Activated CD4-positive, alpha-beta T cell treated with anti-CD3 and anti-CD28 coated beads, Interleukin-2, amount 10 ng/mL, durations not matched to agents 7 days and 5 days (primary cell): Measurements from ENCODE around the gene FKBP7. TPM values are rescaled to one million over a fixed set of nuclear protein-coding genes. Genes with fewer than 3 reads are reported as not detected.

Experiments
- CTCF ChIA-PET: fragments of 350-600 bp; sonication (Branson Sonifier 250); formaldehyde crosslinking; loops from one replicate; lab custom pipeline; 2021; ENCODE audit warnings: antibody characterized with exemption; lab: Charles Lee
- POLR2A ChIA-PET: fragments of 350-600 bp; sonication (Branson Sonifier 250); formaldehyde crosslinking; loops from one replicate; lab custom pipeline; 2021; ENCODE audit warnings: antibody characterized with exemption; lab: Charles Lee
- DNase-seq: peaks from one replicate; pipeline ENCODE4 v3.0.0-alpha.2; 2020
- H3K27ac Mint-ChIP-seq: one replicate; pipeline ENCODE4 v1.8.0; 2021; ENCODE audit warnings: mild to moderate bottlenecking, moderate library complexity, mixed read lengths
- H3K27me3 Mint-ChIP-seq: one replicate; pipeline ENCODE4 v1.8.0; 2021; ENCODE audit warnings: mixed read lengths
- H3K36me3 Mint-ChIP-seq: one replicate; pipeline ENCODE4 v1.8.0; 2021; ENCODE audit warnings: low read depth, mixed read lengths
- H3K4me1 Mint-ChIP-seq: one replicate; pipeline ENCODE4 v1.8.0; 2021; ENCODE audit warnings: mixed read lengths
- H3K4me3 Mint-ChIP-seq: one replicate; pipeline ENCODE4 v1.8.0; 2021; ENCODE audit warnings: mild to moderate bottlenecking, moderate library complexity, mixed read lengths
- H3K9me3 Mint-ChIP-seq: one replicate; pipeline ENCODE4 v1.8.0; 2021; ENCODE audit warnings: mixed read lengths
- total RNA-seq, 2 experiments: library from RNA; stranded (reverse); gene quantifications; one replicate each; pipeline ENCODE4 v1.2.3, GENCODE V29; 2021

Gene FKBP7
- total RNA-seq, 2 experiments from 2014 or later, result 1.4 to 2.1 TPM

DNA sequence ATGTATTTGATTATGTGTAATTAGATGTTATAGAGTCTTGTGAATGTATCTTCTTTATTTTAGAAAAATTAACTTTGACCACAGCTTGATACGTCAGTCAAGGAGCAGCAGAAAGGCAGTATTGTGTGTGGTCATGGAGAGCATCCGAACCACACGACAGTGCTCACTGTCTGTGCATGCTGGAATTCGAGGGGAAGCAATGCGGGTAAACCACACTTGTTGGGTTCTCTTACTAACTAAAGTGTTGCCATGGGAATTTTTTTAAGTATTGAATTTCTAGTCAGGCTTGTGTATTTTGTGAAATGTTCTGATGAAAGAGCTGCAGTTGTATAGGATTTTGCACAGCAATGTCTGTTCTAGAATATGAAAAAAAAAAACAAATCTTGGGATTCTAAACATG lies 22.5 kb downstream of the FKBP7 start:
- H3K4me3 Mint-ChIP-seq, result no peak overlapping the region
- CTCF ChIA-PET, result no interaction called here
- no peaks in the 10 kb centered on the region for H3K9me3 Mint-ChIP-seq
- no peak for DNase-seq
- H3K36me3 Mint-ChIP-seq, result no peaks in the 10 kb centered on the region
- H3K27ac Mint-ChIP-seq, result no peak overlapping the region
- POLR2A ChIA-PET, result no interaction called here
- H3K27me3 Mint-ChIP-seq, result peaks cover 2% of the 10 kb centered on the region
- H3K4me1 Mint-ChIP-seq, result peaks cover 9% of the 10 kb centered on the region

DNA sequence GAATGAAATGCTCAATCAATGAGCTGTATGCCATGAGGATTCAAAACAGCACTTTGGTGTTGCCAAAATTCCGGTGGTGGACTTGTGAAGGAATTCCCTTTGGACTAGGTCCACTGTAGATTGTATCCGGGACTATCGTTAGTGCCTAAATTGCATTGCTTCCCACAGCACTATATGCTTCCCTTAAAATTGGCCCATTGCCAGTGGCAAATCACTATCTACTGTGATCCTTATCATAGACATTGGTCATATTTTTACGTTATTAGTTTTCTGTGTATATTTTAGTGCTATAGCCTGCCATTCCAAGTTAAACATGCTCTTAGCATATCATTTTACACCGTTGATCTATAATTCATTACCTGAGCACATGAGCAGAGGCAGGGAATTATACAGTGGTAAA lies 25.5 kb downstream of the FKBP7 start:
- H3K4me3 Mint-ChIP-seq, result no peak overlapping the region
- H3K27me3 Mint-ChIP-seq, result peaks cover 2% of the 10 kb centered on the region
- H3K4me1 Mint-ChIP-seq, result peaks cover 32% of the 10 kb centered on the region
- POLR2A ChIA-PET, result no interaction called here
- no peaks in the 10 kb centered on the region for H3K9me3 Mint-ChIP-seq
- peaks cover 11% of the 10 kb centered on the region for H3K36me3 Mint-ChIP-seq
- no peak for DNase-seq
- CTCF ChIA-PET, result interaction anchor here (0.8 to 1.2 kb wide), 4 partner anchors 9 to 341 kb away, joined by 3 to 4 read pairs (median 3); no protein-coding TSS in a partner anchor
- H3K27ac Mint-ChIP-seq, result no peak overlapping the region

DNA sequence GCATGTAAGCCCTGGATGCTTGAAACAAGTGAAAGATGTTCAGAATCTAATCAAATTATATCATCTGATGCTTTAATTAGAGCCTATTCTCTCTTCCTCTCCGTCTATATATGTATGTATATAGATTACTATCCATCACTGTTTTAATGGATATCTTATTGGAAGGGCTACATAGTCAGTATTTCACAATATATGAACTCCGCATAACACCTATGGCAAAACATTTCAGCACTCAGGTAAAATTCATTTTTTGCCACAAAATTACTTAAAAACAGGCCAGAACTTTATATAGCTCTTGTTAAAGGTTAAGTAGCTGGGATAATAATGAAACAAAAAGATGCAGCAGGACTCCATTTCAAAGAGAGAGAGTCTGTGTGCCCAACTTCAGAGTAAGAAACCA lies 26.1 kb downstream of the FKBP7 start:
- Mint-ChIP-seq H3K4me1 (peaks cover 33% of the 10 kb centered on the region), H3K4me3 (peak overlapping the region; percentile 34), H3K27ac (peak overlapping the region; percentile 54), H3K27me3 (peaks cover 2% of the 10 kb centered on the region), H3K9me3 (no peaks in the 10 kb centered on the region), H3K36me3 (peaks cover 11% of the 10 kb centered on the region)
- POLR2A ChIA-PET, result no interaction called here
- CTCF ChIA-PET, result interaction anchor here (0.9 to 1.2 kb wide), 3 partner anchors 33 to 341 kb away, joined by 3 to 4 read pairs (median 3); no protein-coding TSS in a partner anchor
- DNase-seq, result no peak

DNA sequence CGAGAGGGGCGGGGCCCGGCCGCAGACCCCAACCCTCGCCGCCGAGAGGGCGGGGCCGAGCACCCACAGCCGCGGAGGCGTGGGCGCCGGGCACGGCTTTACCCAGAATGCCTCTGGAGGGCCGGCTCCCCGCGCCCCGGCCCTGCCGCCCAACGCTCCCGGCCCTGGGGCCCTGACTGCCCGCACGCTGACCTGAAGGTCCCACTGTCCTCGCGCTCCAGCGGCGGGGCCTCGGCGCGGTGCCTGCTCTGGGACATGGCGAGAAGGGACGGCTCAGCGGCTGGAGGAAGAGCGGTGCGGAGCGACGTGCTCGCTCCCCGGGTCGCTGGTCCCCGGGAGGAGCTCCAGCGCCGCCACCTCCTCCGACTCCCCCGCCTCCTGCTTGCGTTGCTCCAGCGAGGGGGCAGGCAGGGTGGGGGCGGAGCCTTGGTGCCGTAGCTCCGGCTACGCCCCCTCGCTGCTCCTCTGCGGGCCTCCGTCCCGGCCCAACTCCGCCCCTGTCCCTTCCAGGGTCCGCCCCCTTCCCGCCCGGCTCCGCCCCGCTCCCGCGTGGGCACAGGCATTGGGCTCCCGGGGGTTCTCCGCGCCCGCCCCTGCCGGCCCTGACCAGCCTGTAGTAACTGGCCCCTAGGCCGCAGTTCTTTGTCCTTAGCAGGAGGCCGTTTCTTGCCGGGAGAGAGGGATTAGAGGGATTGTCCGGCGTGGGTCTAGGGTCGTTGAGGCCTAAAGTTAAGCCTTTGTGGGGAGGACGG lies 27.4 kb downstream of the FKBP7 start, which contains the start of the genes PJVK and PRKRA:
Gene PJVK, plus strand, starts transcription at position 605 of the 752 bp plus-strand sequence. CDS start 2,032 bp downstream, outside the sequence.
Gene PRKRA, minus strand, starts transcription at position 402 of the 752 bp plus-strand sequence. Its CDS starts 145 bp downstream, at position 257.
- DNase-seq, result peak; percentile 96
- peaks cover 18% of the 10 kb centered on the region for H3K36me3 Mint-ChIP-seq
- peaks cover 2% of the 10 kb centered on the region for H3K27me3 Mint-ChIP-seq
- H3K9me3 Mint-ChIP-seq, result no peaks in the 10 kb centered on the region
- CTCF ChIA-PET, result interaction anchor here (0.7 to 1.7 kb wide), 6 partner anchors 18 to 339 kb away, joined by 3 to 11 read pairs (median 4); partner anchors contain the start of gene RBM45
- H3K4me1 Mint-ChIP-seq, result peaks cover 33% of the 10 kb centered on the region
- POLR2A ChIA-PET, result interaction anchor here (0.7 to 1.3 kb wide), 4 partner anchors 18 to 336 kb away, joined by 3 to 5 read pairs (median 4); no protein-coding TSS in a partner anchor
- H3K4me3 Mint-ChIP-seq, result peak within 1 kb of the TSS; percentile 86
- H3K27ac Mint-ChIP-seq, result peak within 1 kb of the TSS; percentile 94

DNA sequence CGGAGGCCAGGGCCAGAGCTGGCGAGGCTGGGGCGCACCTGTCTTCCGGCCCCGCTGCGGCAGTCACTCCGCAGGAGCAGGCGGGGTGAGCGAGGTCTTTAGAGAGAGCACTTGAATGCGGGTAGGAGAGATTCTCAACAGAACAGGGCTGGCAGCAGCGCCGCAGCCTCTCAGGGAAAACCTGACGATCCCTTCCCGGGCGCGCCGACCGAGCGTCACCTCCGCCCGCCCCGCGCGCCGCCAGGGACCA lies 28.0 kb downstream of the FKBP7 start:
- DNase-seq, result peak; percentile 78
- Mint-ChIP-seq H3K4me3 (peak overlapping the region; percentile 86), H3K27me3 (peaks cover 2% of the 10 kb centered on the region), H3K9me3 (no peaks in the 10 kb centered on the region), H3K36me3 (peaks cover 18% of the 10 kb centered on the region), H3K27ac (peak overlapping the region; percentile 94), H3K4me1 (peaks cover 33% of the 10 kb centered on the region)
- POLR2A ChIA-PET, result interaction anchor here (0.7 to 1.3 kb wide), 4 partner anchors 18 to 336 kb away, joined by 3 to 5 read pairs (median 4); no protein-coding TSS in a partner anchor
- CTCF ChIA-PET, result interaction anchor here (0.8 to 1.9 kb wide), 8 partner anchors 9 to 338 kb away, joined by 3 to 11 read pairs (median 4); partner anchors contain the start of gene RBM45

DNA sequence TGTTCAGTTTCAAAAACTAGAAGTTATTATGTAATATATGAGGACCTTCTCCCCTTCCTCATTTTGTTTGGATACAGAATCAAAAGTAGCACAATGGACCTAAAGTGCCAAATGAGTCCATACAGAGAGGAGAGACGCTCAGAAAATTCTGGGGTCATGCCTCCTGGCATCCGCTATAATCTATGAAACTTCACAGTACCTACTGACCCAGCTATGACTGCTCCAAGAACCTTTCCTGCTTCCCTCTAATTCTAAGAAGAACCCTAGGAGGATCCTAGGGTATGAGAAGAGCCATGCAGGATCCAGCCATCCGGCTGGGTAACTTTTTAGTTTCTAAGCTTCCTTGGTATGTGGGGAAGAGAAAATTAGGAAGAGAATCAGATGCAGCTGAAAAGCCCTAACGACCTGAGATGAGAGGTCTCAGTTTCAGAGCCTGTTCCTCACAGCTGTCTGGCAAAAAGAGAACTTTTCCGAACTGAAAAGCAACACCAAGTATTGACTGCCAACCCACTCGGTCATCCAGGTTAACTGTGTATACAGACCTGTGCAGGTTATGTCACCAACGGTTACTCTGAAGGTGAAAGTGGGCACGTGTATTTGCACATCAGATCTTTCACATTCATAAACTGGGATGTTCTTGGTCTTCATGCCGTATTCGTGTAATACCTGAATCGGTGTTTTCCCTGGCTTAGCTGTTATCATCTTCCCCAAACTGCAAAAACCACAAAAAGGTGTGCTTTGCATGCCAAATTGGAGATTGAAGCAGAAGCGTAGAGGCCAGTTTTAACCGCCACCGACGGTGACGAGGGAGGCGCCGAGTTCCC lies 28.5 kb downstream of the FKBP7 start:
- no peak for DNase-seq
- Mint-ChIP-seq H3K27ac (peak overlapping the region; percentile 94), H3K36me3 (peaks cover 23% of the 10 kb centered on the region), H3K27me3 (peaks cover 2% of the 10 kb centered on the region), H3K9me3 (no peaks in the 10 kb centered on the region), H3K4me1 (peaks cover 36% of the 10 kb centered on the region), H3K4me3 (peak overlapping the region; percentile 86)
- ChIA-PET CTCF (interaction anchor here (0.8 to 1.9 kb wide), 7 partner anchors 8 to 338 kb away, joined by 3 to 11 read pairs (median 3); partner anchors contain the start of gene RBM45), POLR2A (interaction anchor here (0.7 to 1.3 kb wide), 4 partner anchors 19 to 335 kb away, joined by 3 to 5 read pairs (median 4); no protein-coding TSS in a partner anchor)

DNA sequence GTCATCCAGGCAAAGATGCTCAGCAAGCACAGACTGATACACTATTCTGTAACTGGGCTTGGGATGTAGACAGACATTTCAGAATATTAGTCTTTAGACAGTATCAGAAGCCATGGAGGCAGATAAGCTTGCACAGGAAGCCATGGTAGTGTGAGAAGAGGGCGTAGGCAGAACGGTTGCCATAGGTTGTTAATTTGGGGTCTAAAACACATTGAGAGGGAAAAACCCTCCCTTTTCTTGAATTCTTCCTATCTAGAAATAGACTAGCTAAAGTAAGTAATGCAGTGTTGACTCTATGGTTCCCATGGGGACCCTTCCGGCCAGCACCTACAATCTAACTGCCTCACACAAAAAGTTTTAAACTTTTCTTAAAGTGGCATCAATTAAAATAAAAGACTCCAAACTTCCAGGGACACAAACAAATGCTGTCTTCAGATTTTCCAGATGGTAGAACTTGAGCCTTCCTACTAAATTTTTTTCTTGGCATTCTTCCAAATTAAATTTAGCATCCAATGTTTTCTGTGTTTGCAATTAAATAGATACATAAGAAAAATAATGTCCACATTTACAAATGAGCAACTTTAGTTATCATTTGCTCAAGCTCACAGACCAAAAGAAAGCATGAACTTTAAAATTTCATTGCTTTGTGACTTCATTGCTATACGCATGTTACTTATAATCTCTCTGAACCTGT lies 29.3 kb downstream of the FKBP7 start:
- peak overlapping the region; percentile 94 for H3K27ac Mint-ChIP-seq
- no peaks in the 10 kb centered on the region for H3K27me3 Mint-ChIP-seq
- no peak for DNase-seq
- H3K4me3 Mint-ChIP-seq, result peak overlapping the region; percentile 86
- CTCF ChIA-PET, result interaction anchor here (0.6 to 1.9 kb wide), 4 partner anchors 33 to 316 kb away, joined by 3 to 6 read pairs (median 3); no protein-coding TSS in a partner anchor
- POLR2A ChIA-PET, result interaction anchor here (1.1 to 1.3 kb wide), 2 partner anchors 20 to 334 kb away, joined by 3 to 5 read pairs; no protein-coding TSS in a partner anchor
- H3K36me3 Mint-ChIP-seq, result peaks cover 29% of the 10 kb centered on the region
- H3K9me3 Mint-ChIP-seq, result no peaks in the 10 kb centered on the region
- peaks cover 38% of the 10 kb centered on the region for H3K4me1 Mint-ChIP-seq

DNA sequence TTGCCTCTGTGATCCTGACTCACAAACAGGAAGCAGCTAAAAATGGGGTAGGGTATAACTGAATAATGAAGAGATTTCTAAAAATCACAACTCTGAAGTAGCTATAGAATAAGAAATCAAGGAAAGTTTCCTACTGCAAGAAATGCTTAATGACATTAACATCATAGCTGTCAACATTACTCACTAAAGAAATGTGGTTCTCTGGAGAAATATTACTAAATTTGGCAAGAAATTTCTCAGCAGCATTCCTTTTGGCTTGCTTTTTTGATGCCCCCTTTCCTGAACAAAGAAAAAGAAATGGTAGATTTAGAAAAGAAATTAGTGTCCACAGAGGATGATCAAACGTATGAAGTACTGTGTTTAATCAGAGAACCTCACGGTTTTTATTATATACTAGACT lies 37.0 kb downstream of the FKBP7 start:
- no peaks in the 10 kb centered on the region for H3K9me3 Mint-ChIP-seq
- H3K36me3 Mint-ChIP-seq, result peaks cover 48% of the 10 kb centered on the region
- POLR2A ChIA-PET, result interaction anchor here (0.9 kb wide), 1 partner anchor 11 kb away, joined by 3 read pairs; no protein-coding TSS in a partner anchor

DNA sequence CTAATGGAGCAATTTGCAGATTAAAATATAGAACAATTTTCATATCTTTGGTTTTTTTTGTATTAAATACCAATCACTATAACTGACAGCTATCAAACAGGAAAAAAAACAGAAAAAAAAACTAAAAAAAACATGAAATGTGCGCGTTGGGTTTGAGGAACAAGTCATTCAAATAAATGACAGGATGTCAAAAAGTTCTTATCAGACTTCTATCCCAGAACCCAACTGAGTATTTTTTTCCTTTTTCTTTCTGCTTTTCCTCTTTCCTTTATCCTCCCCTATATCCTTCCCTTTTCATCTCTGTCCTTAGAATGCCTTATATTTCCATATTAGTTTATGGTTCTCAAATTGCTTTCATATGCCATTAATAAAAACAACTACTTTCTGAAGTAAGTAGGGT lies 41.7 kb downstream of the FKBP7 start:
- no peak for DNase-seq
- Mint-ChIP-seq H3K4me3 (no peak overlapping the region), H3K9me3 (no peaks in the 10 kb centered on the region), H3K4me1 (no peaks in the 10 kb centered on the region), H3K27me3 (no peaks in the 10 kb centered on the region), H3K36me3 (peaks cover 50% of the 10 kb centered on the region), H3K27ac (peak overlapping the region; percentile 44)
- POLR2A ChIA-PET, result no interaction called here
- CTCF ChIA-PET, result interaction anchor here (1.8 kb wide), 1 partner anchor 18 kb away, joined by 4 read pairs; no protein-coding TSS in a partner anchor

More for the DNA sequence above, 37.0 kb downstream of the FKBP7 start:
- H3K4me1 Mint-ChIP-seq, result peaks cover 7% of the 10 kb centered on the region
- no peak overlapping the region for H3K4me3 Mint-ChIP-seq
- H3K27me3 Mint-ChIP-seq, result no peaks in the 10 kb centered on the region
- no peak overlapping the region for H3K27ac Mint-ChIP-seq
- no peak for DNase-seq
- CTCF ChIA-PET, result interaction anchor here (0.6 to 1.1 kb wide), 3 partner anchors 9 to 329 kb away, joined by 3 to 4 read pairs (median 3); no protein-coding TSS in a partner anchor

DNA sequence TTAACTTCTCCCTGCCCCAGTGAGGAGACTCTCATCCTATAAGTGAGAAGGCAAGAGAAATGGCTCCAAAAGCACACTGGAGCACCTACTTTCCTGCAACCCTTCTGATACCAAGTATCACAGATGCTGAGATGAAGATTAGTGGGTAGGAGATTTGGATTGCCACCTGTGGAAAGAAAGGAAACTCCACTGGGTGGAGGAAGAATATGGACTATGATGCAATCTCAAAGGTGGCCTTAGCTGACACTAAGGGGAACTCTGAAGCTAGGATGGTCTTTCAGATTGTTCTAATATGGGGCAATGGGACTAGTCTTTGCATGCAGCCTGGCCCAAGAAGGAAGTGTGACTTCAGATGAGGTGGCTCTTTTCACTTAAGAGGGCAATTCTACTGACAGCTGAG lies 49.1 kb downstream of the FKBP7 start:
- ChIA-PET POLR2A (no interaction called here), CTCF (interaction anchor here (1.2 to 5.2 kb wide), 5 partner anchors 10 to 34 kb away, joined by 4 to 26 read pairs (median 4); no protein-coding TSS in a partner anchor)
- Mint-ChIP-seq H3K27me3 (no peaks in the 10 kb centered on the region), H3K9me3 (peaks cover 24% of the 10 kb centered on the region), H3K4me3 (no peak overlapping the region), H3K27ac (no peak overlapping the region), H3K4me1 (peaks cover 3% of the 10 kb centered on the region), H3K36me3 (peaks cover 71% of the 10 kb centered on the region)
- DNase-seq, result no peak

DNA sequence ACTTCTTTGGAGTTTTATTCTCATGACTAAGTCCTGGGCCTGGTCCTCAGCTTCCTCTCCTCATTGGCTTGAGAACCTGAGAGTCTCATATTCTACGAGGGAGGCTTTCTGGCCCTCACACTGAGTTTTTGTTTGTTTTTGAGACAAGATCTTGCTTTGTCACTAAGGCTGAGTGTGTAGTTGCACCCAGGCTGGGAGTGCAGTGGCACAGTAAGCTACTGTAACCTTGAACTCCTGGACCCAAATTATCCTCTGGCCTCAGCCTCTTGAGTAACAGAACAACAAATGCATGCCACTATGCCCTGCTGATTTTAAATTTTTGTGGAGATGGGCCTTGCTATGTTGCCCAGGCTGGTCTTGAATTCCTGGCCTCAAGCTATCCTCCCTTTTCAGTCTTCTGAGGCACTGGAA lies 50.0 kb downstream of the FKBP7 start:
- H3K9me3 Mint-ChIP-seq, result peaks cover 25% of the 10 kb centered on the region
- ChIA-PET POLR2A (no interaction called here), CTCF (interaction anchor here (0.8 to 5.2 kb wide), 6 partner anchors 9 to 33 kb away, joined by 4 to 26 read pairs (median 4); no protein-coding TSS in a partner anchor)
- H3K27me3 Mint-ChIP-seq, result no peaks in the 10 kb centered on the region
- H3K27ac Mint-ChIP-seq, result no peak overlapping the region
- peaks cover 74% of the 10 kb centered on the region for H3K36me3 Mint-ChIP-seq
- no peak overlapping the region for H3K4me3 Mint-ChIP-seq
- peaks cover 3% of the 10 kb centered on the region for H3K4me1 Mint-ChIP-seq
- DNase-seq, result no peak
